ACHN (cell line): ENCODE data around the gene SNRPD3.
"Not testable (repeated sequence)": the region's sequence is repeated elsewhere in the genome, so short reads cannot be mapped to it uniquely, and the experiment has no call there.

ENCODE experiments used
- DNase-seq: peaks from one replicate; pipeline ENCODE4 v3.0.0-alpha.2; 2015
- in situ Hi-C: cut with HindIII; loops from 2 replicates; pipeline ENCODE4 v1.10.0; 2017; ENCODE audit warnings: low sequenced_read_pairs, low pct_ligation_motif_present, low pct_unique_long_range_greater_than_20kb

The SNRPD3 gene

DNA sequence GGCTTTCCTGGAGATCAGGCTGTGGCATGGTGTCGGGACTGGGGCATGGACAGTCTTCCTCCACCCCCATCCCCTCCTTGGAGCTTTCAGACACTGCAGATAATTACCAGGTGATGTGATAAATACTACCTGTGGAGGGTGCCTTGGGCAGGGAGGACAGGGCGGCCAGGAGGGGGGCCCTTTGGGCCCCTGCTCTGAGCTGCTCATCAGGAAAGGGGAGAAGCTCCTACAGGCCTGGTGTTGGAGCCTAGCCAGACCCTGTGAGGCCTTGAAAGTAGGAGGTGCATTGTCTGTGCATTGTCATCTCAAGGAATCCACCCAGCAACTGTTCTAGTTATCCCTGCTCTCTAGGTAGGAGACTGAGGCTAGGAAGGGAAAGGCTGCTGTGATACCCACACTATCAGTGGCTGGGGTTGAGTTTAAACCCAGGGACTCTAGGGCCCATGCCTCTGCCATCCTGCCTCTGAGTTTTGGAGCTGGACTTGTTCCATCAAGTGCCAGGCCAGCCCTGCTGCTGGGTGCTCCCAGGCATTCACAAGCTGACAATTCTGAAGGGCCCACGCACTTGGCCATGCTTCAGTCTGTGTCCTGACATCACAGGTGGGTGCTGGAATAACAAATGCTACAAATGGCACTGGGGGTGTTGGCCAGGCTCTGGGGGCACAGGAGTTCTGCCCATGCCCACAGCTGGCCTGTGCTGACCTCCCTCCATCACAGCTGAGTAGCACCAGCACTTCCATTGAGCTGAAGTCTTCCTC is 44.3 kb downstream of the SNRPD3 start:
- in situ Hi-C loops, result not testable (repeated sequence)
- DNase-seq, result peak; percentile 21

DNA sequence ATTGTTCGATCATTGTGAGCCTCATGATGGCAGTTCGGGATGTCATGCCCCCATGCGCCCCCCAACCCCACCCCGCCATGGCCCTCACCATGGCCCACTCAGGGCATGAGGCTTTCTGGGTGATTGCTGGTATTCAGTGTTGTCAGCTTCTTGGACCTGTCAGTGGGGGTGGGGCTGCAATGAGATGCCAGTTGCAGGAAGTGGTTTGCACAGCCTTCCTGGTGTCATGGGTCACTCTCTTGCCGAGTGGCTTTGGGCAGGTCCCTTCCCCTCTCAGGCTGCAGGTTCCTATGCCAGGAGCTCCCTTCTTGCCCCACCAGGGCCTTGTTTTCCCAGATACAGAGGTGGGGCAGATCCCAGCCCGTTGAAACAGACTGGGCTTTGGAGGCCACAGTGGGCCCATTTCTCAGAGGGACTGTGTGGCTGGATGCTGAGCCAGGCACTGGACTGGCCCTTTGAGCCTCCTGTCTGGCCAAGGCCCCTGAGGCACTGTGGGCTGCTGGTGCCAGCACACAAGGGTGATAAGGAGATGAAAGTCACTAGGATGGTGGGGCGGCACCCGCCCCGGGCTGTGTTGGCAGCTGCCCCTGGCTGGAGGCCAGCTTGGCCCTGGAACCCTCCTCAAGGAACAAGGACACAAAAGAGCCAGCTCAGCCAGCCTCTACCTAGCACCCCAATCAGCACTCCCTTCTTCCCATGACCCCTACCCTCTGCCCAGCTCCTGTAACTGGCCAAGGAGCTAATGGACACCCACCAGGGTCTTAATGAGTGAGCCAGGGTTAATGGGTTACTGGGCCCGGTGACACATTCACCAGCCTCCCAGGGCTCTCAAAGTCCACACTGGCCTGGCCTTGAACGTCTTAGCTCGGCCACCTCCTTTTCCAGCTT is 45.7 kb downstream of the SNRPD3 start:
- in situ Hi-C loops, result no loop called here
- peak; percentile 80 for DNase-seq

DNA sequence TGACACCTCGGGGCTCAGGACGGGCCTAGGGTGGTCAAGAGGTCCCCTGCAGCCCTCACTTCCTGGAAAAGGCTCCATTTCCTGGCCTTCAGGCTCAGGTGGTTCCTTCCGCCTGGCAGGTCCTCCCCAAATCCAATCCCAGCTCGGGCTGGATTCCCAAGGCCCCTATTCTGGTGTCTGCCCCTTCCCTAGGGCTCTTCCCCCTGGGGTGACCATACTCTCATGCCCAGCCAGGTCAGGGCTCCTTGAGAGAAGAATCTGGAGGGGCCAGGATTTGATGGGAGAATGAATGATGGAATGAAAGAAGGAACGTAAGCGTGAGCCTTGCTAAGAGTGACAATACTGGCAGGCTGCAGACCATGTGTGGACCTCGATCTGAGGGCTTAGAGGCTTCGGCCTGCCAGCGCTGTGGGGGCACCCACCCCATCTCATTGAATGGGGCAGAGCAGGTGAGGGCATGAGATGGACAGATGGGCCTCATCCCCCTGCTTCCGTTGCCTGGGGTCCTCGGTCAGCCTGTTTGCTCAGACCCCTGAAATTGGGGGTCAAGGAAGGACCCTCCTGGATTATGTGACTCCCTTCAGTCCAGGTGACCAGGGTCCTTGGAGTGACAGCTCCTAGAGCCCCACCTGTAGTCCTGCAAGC is 46.4 kb downstream of the SNRPD3 start:
- in situ Hi-C loops, DNase-seq: not testable (repeated sequence)

DNA sequence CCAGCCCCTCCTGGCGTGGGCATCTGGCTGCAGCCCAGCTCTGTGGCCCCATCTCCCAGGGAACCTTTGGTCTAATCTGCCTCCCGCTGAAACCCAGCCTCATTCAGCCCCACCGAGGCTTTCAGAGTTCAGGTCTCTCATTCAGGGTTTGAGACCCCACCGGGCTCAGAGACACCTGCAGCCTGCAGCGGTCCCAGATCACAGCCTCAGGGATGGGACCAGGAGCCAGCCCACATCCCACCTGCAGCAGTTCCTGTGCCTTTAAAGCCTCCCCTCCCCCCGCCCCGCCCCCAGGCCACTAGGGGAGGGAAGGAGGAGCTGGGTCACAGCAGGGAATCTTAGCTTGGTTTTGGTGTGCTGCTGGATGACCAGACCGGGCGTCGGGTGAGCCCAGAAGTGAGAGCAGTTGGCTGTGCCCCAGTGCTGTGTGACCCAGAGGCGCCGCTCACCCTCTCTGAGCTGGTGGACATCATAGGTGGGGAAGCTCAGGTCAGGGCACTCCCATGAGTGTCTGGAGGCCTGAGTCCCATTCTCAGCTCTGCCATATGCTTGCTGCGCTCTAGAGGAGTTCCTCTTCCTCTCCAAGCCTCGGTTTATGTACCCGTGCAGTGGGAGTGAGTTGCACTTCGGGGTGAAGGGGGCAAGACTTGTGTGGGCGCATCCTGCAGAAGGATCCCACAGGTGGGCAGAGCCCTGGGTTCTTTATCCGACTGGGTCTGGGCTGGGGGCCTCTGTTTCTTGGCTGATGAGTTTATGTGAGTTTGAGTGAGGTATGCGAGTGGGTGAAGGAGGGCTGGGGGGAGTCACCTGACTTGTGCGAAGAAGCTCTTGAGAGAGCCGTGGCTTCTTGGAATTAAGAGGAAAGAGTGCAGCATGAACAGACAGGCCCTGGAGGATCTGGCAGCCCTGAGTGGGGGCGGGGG is 47.3 kb downstream of the SNRPD3 start, which contains the start of gene GGT1:
Gene GGT1 (plus strand): TSS at position 347 of the 923 bp plus-strand sequence. CDS start 7,889 bp downstream, outside the sequence.
- in situ Hi-C loops, result not testable (repeated sequence)

DNA sequence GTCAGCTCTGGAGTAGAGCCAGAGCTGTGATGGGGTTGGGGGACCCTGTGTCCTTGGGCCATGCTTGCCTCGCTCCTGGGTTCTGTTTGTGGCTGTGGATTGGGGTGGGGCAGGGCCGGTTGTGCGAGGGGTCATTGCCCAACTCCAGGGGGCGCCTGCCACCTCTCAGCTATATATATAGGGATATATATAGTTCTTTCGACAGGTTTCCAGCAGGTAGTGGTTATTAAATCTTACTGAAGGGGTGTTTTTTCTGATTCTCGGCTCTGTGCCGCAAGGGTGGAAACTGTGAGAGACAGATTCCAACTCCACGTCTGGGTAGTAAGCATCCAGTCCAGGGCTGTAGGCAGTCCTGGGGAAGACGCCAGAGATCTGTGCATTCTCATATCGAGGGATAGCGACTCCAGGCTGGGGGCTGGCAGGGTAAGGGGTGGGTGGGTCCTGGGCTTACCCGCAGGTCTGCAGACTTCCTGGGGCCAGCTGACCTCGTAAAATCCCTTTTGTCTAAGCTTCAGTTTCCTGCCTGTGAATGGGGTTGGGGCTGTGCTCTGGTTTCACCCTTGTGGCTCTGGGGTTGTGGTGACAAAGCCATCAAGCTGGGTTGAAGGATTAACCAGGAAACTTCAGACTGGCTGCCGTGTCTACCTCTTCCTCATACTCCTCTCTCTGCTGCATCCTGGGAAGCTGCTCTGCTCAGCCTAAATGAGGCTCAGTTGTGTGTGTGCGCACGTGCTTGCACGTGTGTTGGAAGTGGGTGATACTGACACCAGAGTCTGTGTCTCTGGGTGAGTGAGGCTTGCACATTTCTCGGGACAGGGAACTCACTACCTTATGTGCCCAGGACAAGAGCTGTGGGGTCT is 48.2 kb downstream of the SNRPD3 start:
- in situ Hi-C loops, result not testable (repeated sequence)
- DNase-seq, result peak; percentile 40

More for the DNA sequence above, 47.3 kb downstream of the SNRPD3 start, which contains the start of gene GGT1:
- DNase-seq, result peak; percentile 77

DNA sequence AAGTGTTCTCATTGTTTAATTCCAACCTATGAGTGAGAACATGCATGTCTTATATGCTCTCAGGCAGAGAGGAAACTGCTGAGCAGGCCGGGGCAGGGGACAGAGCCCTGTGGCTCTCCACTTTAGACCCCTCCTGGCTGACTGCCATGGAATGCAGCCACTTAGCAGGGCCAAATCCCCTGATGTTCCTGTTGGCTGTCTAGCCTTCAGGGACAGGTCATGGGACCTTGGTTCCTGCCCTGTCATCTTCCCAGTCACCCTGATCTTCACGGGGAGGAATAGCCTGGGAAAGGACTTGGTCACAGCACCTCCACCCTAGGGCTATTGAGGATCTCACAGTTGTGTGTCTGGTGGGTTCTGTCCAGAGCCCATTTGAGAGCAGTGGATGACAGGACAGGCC is 50.5 kb downstream of the SNRPD3 start:
- in situ Hi-C loops, DNase-seq: not testable (repeated sequence)

DNA sequence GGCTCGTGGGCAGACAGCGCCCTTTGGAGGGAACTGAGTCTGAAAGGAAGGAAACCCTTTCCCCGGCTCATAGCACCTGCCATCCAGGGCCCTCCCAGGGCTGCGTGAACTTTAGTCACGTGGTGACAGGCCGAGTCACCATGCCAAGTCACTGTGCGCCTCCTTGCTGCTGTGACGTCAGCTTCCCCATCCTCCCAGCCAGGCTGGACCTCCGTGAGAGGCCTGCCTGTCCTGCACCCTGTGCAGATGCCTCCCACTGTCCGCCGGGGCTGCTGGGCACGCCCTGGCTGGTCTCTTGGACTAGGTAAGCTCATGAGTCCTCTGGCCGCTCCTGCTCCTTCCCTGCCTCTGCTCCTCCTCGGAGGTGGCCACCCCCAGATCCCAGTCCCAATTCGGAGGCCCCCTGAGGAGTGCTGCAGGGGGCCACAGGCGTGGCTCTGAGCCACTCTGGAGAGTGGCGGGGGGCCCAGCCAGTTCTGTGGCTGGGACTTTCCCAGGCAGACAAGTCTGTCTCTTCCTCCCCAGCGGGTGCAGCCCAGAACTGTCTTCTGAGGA is 51.7 kb downstream of the SNRPD3 start:
- peak; percentile 81 for DNase-seq
- in situ Hi-C loops, result not testable (repeated sequence)

DNA sequence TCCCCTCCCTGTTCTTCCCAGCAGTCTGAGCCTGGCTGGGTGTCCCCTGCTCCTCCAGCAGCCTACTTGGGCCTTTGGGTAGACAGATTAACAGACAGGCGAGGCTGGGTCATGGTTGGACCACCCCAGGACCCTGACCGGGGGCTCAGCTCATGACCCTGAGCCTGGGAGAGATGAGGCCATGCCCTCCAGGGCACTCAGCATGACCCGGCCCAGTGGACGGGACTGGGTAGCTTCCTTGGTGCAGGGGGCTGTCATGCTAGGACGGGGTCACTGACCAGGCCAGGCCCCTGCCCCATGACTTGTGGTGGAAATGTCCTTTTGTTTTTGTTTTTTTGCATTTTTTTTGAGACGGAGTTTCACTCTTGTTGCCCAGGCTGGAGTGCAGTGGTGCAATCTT is 52.5 kb downstream of the SNRPD3 start:
- DNase-seq, in situ Hi-C loops: not testable (repeated sequence)

DNA sequence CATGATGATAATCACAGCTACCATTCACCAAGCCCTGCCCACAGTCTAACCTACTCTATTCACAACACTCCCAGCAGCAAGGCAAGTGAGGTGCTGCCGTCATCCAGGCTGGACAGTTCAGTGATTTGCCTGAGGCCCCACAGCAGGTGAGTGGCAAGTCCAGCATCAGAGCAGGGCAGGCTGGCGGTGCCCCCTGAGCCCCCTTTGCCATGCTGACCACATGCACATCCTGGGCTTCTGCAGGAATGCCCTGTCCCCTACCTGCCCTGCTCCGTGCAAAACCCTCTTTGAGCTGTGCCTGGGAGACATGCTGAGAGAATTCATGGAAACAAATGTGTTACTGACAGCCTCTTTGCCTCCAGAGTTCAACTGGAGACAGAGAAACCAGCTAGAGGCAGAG is 54.1 kb downstream of the SNRPD3 start:
- DNase-seq, in situ Hi-C loops: not testable (repeated sequence)

DNA sequence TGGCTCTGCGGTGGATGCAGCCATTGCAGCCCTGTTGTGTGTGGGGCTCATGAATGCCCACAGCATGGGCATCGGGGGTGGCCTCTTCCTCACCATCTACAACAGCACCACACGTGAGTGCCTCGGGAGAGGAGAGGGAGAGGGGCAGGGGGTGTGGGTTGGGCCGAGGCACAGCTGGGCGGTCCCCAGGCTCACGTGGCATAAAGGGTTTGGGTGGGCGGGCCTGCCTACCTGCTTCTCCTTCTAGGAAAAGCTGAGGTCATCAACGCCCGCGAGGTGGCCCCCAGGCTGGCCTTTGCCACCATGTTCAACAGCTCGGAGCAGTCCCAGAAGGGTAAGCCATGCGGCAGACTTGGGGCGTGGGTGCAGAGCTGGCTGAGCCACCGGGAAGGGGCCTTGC is 59.0 kb downstream of the SNRPD3 start:
- in situ Hi-C loops, DNase-seq: not testable (repeated sequence)

DNA sequence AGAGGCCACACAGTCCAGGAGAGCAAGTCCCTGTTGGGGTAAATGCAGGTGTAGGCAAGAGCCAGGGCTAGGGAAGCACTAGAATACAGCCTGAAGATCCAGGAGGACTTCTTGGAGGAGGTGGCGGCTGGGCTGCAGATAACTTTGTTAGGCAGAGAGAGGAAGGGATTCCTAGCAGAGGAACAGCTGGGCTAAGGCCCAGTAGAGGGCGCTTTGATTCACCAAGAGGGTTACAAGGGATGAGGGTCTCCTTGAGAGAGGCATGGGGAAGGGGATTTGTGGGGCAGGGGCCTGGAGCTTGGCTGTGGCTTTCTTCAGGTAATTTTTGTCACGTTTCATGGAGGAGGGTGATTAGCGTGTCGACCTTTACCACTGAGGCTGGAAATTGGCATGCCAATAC is 65.4 kb downstream of the SNRPD3 start:
- DNase-seq, in situ Hi-C loops: not testable (repeated sequence)

DNA sequence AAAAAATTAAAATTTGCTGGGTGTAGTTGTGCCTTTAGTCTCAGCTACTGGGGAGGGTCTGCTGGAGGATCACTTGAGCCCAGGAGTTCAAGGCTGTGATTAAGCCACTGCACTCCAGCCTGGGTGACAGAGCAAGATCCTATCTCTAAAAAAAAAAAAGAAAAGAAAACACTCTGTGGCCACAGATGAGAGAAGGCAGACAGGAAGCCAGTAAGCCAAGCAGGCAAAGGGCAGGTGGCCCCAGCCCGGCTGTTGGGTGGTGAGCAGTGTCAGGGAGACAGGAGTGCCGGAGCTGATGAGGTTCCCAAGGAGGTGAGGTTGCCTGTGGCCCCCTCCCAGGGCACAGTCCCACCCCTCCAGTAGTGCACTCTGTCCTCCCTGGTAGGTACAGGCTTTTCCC is 66.8 kb downstream of the SNRPD3 start:
- DNase-seq, in situ Hi-C loops: not testable (repeated sequence)
